ENCODE results near the gene ZBTB42. TPM values are rescaled to one million over a fixed set of nuclear protein-coding genes. Genes with fewer than 3 reads are reported as not detected.

Gene ZBTB42
- total RNA-seq, 1 experiment from 2014 or later, result 6.1 TPM

GRCh38 chr14:104805326-104805678, 4.4 kb downstream of the ZBTB42 start:
- Histone ChIP-seq H3K23ac (ENCODE audit: insufficient read length, low read depth, low read length) (no peak overlapping the region), H4K91ac (ENCODE audit: insufficient read length, low read depth, low read length) (no peak overlapping the region), H2AK5ac (ENCODE audit: insufficient read length, low read length) (no peak overlapping the region), H3K9me3 (ENCODE audit: control insufficient read depth, low read depth, low read length) (no peaks in the 10 kb centered on the region), H3K4me2 (ENCODE audit: insufficient read depth, insufficient read length, low read length) (no peak overlapping the region), H3K4me1 (ENCODE audit: insufficient read depth, low read length) (no peaks in the 10 kb centered on the region), H3K23me2 (ENCODE audit: insufficient read length, low read depth, low read length, poor library complexity, severe bottlenecking) (peaks cover 7% of the 10 kb centered on the region), H3K56ac (ENCODE audit: insufficient read length, low read depth, low read length) (no peak overlapping the region), H2BK120ac (ENCODE audit: low read depth, low read length, poor library complexity, severe bottlenecking) (no peak overlapping the region), H3K79me1 (ENCODE audit: insufficient read depth, low read depth, low read length, poor library complexity, severe bottlenecking) (no peaks in the 10 kb centered on the region), H2BK15ac (ENCODE audit: low read depth, low read length) (no peak overlapping the region), H3K14ac (ENCODE audit: insufficient read depth, low read length) (no peak overlapping the region), H3T11ph (ENCODE audit: low read length) (no peak overlapping the region), H2BK5ac (ENCODE audit: insufficient read length, low read length) (no peak overlapping the region), H3K27me3 (ENCODE audit: insufficient read depth, low read length) (peaks cover 16% of the 10 kb centered on the region; the same call in 1 of the 2 replicates), H3K27ac (ENCODE audit: insufficient read length, low read depth, low read length) (no peak overlapping the region), H4K8ac (replicated peaks; ENCODE audit: insufficient read length, low read depth, low read length) (no peak overlapping the region), H2BK20ac (ENCODE audit: low read depth, low read length, poor library complexity, severe bottlenecking) (no peak overlapping the region), H3K18ac (ENCODE audit: insufficient read length, low read depth, low read length) (no peak overlapping the region), H4K20me1 (ENCODE audit: control insufficient read depth, insufficient read depth, insufficient read length) (no peaks in the 10 kb centered on the region), H3K79me2 (ENCODE audit: insufficient read depth, low read length) (no peaks in the 10 kb centered on the region), H2BK12ac (ENCODE audit: insufficient read length, low read depth, low read length) (no peak overlapping the region), H3K4ac (ENCODE audit: low read depth, low read length) (no peak overlapping the region), H4K5ac (ENCODE audit: insufficient read length, low read depth, low read length) (no peak overlapping the region), H2AFZ (ENCODE audit: low read length) (no peak overlapping the region), H3K9ac (ENCODE audit: extremely low read depth, insufficient read length, low read length) (no peak overlapping the region)
- Mint-ChIP-seq H3K27me3 (ENCODE audit: low read depth) (peaks cover 44% of the 10 kb centered on the region), H3K27ac (no peak overlapping the region), H3K36me3 (ENCODE audit: insufficient read depth in 1 of 3, low read depth in 3 of 3) (peaks cover 0 to 4% (median 0%) of the 10 kb centered on the region in 3 experiments; a peak in 3 of 7 replicates), H3K4me3 (no peak overlapping the region), H3K9me3 (peaks cover 4 to 5% of the 10 kb centered on the region in 2 experiments; a peak in 4 of 5 replicates), H3K4me1 (0 out of 4 replicates have a peak, but pooled peaks cover 0 to 2% of the 10 kb centered on the region in 2 experiments)
- DNase-seq, result no peak
- TF ChIP-seq CTCF (conservative IDR thresholded peaks at IDR 0.05), result no peak
- no CpG with 5 or more reads among the region's 3 CpGs for WGBS (ENCODE audit: extremely low coverage, insufficient read length, low lambda C conversion rate)
